Activated naive CD8-positive, alpha-beta T cell treated with anti-CD3 and anti-CD28 coated beads, Interleukin-2, amount 10 ng/mL, durations not matched to agents 7 days and 5 days (primary cell): ENCODE data around the gene MNAT1. TPM values are rescaled to one million over a fixed set of nuclear protein-coding genes. Genes with fewer than 3 reads are reported as not detected.
"Not testable (repeated sequence)": the region's sequence is repeated elsewhere in the genome, so short reads cannot be mapped to it uniquely, and the experiment has no call there.

Experiments used
- ATAC-seq: fragments of 150-1000 bp; cut with Tn5 transposase; one replicate; pipeline ENCODE4 v1.10.0; 2021; ENCODE audit warnings: low read depth, moderate library complexity
- POLR2A ChIA-PET: fragments of 350-600 bp; sonication (Branson Sonifier 250); formaldehyde crosslinking; loops from one replicate; lab custom pipeline; 2021; ENCODE audit warnings: antibody characterized with exemption; lab: Charles Lee
- DNase-seq: peaks from one replicate; pipeline ENCODE4 v3.0.0; 2021
- H3K27ac Mint-ChIP-seq: one replicate; pipeline ENCODE4 v1.8.0; 2022; ENCODE audit warnings: mild to moderate bottlenecking, mixed read lengths
- H3K27me3 Mint-ChIP-seq: one replicate; pipeline ENCODE4 v1.8.0; 2022; ENCODE audit warnings: mild to moderate bottlenecking, moderate library complexity, mixed read lengths
- H3K36me3 Mint-ChIP-seq: one replicate; pipeline ENCODE4 v1.8.0; 2021; ENCODE audit warnings: mild to moderate bottlenecking, mixed read lengths
- H3K4me1 Mint-ChIP-seq: one replicate; pipeline ENCODE4 v1.8.0; 2021; ENCODE audit warnings: mixed read lengths
- H3K4me3 Mint-ChIP-seq: one replicate; pipeline ENCODE4 v1.8.0; 2022; ENCODE audit warnings: mild to moderate bottlenecking, moderate library complexity, mixed read lengths
- H3K9me3 Mint-ChIP-seq: one replicate; pipeline ENCODE4 v1.8.0; 2021; ENCODE audit warnings: mixed read lengths
- total RNA-seq, 2 experiments: library from RNA; stranded (reverse); gene quantifications; one replicate each; pipeline ENCODE4 v1.2.3, GENCODE V29; 2021

Gene MNAT1
- total RNA-seq, 2 experiments from 2014 or later: 33.5 to 33.9 TPM

- POLR2A ChIA-PET: no interaction called here
- ATAC-seq (no peak), DNase-seq (no peak)
- Mint-ChIP-seq H3K36me3 (peaks cover 39% of the 10 kb centered on the region), H3K27ac (no peak overlapping the region), H3K4me3 (no peak overlapping the region), H3K4me1 (peaks cover 8% of the 10 kb centered on the region), H3K27me3 (no peaks in the 10 kb centered on the region), H3K9me3 (peaks cover 14% of the 10 kb centered on the region)
These were observed 111.0 kb downstream of the MNAT1 start for GRCh38 chr14:60845523-60845922.

GRCh38 chr14:60848066-60848465 is 113.5 kb downstream of the MNAT1 start:
- Mint-ChIP-seq H3K36me3 (peaks cover 53% of the 10 kb centered on the region), H3K27me3 (no peaks in the 10 kb centered on the region), H3K4me1 (peaks cover 5% of the 10 kb centered on the region), H3K9me3 (peaks cover 22% of the 10 kb centered on the region), H3K4me3 (no peak overlapping the region), H3K27ac (no peak overlapping the region)
- no peak for DNase-seq
- POLR2A ChIA-PET: no interaction called here
- ATAC-seq: no peak

GRCh38 chr14:60851692-60852091 is 117.1 kb downstream of the MNAT1 start:
- Mint-ChIP-seq H3K9me3 (peaks cover 21% of the 10 kb centered on the region), H3K36me3 (peaks cover 66% of the 10 kb centered on the region)
- DNase-seq, H3K4me3 Mint-ChIP-seq, H3K4me1 Mint-ChIP-seq, H3K27me3 Mint-ChIP-seq, ATAC-seq, POLR2A ChIA-PET, H3K27ac Mint-ChIP-seq: not testable (repeated sequence)

- Mint-ChIP-seq H3K4me1 (peaks cover 1% of the 10 kb centered on the region), H3K27me3 (no peaks in the 10 kb centered on the region), H3K4me3 (no peak overlapping the region), H3K36me3 (peaks cover 48% of the 10 kb centered on the region), H3K27ac (no peak overlapping the region), H3K9me3 (peaks cover 17% of the 10 kb centered on the region)
- POLR2A ChIA-PET: no interaction called here
- ATAC-seq: no peak
- DNase-seq: no peak
These were observed 121.5 kb downstream of the MNAT1 start for GRCh38 chr14:60856111-60856510.

- Mint-ChIP-seq H3K9me3 (peaks cover 9% of the 10 kb centered on the region), H3K27ac (no peak overlapping the region), H3K27me3 (no peaks in the 10 kb centered on the region), H3K4me3 (no peak overlapping the region), H3K4me1 (peaks cover 1% of the 10 kb centered on the region), H3K36me3 (peaks cover 23% of the 10 kb centered on the region)
- POLR2A ChIA-PET: no interaction called here
- no peak for ATAC-seq
- DNase-seq: no peak
These were observed 125.0 kb downstream of the MNAT1 start for GRCh38 chr14:60859525-60859924.

GRCh38 chr14:60861545-60862140 is 127.1 kb downstream of the MNAT1 start:
- DNase-seq (no peak), ATAC-seq (no peak)
- Mint-ChIP-seq H3K27me3 (no peaks in the 10 kb centered on the region), H3K4me3 (no peak overlapping the region), H3K4me1 (peaks cover 1% of the 10 kb centered on the region), H3K9me3 (peaks cover 9% of the 10 kb centered on the region), H3K36me3 (peaks cover 13% of the 10 kb centered on the region), H3K27ac (no peak overlapping the region)
- POLR2A ChIA-PET: no interaction called here

GRCh38 chr14:60862283-60862682 is 127.7 kb downstream of the MNAT1 start:
- DNase-seq (no peak), ATAC-seq (no peak)
- no peaks in the 10 kb centered on the region for H3K27me3 Mint-ChIP-seq
- no peak overlapping the region for H3K4me3 Mint-ChIP-seq
- H3K36me3 Mint-ChIP-seq: peaks cover 8% of the 10 kb centered on the region
- POLR2A ChIA-PET: no interaction called here
- H3K9me3 Mint-ChIP-seq: peaks cover 5% of the 10 kb centered on the region
- peaks cover 1% of the 10 kb centered on the region for H3K4me1 Mint-ChIP-seq
- H3K27ac Mint-ChIP-seq: no peak overlapping the region

GRCh38 chr14:60863249-60863648 is 128.7 kb downstream of the MNAT1 start:
- Mint-ChIP-seq H3K9me3 (no peaks in the 10 kb centered on the region), H3K36me3 (peaks cover 4% of the 10 kb centered on the region), H3K4me1 (peaks cover 2% of the 10 kb centered on the region), H3K27ac (no peak overlapping the region), H3K4me3 (no peak overlapping the region), H3K27me3 (no peaks in the 10 kb centered on the region)
- ATAC-seq (no peak), DNase-seq (no peak)
- POLR2A ChIA-PET: no interaction called here

- Mint-ChIP-seq H3K4me3 (no peak overlapping the region), H3K36me3 (peaks cover under 1% of the 10 kb centered on the region), H3K27ac (no peak overlapping the region), H3K27me3 (no peaks in the 10 kb centered on the region), H3K4me1 (peaks cover 2% of the 10 kb centered on the region), H3K9me3 (no peaks in the 10 kb centered on the region)
- POLR2A ChIA-PET: no interaction called here
- DNase-seq (no peak), ATAC-seq (no peak)
These were observed 131.0 kb downstream of the MNAT1 start for GRCh38 chr14:60865378-60866127.

- no peak overlapping the region for H3K4me3 Mint-ChIP-seq
- DNase-seq: no peak
- no peaks in the 10 kb centered on the region for H3K9me3 Mint-ChIP-seq
- H3K27me3 Mint-ChIP-seq: no peaks in the 10 kb centered on the region
- peaks cover 4% of the 10 kb centered on the region for H3K36me3 Mint-ChIP-seq
- POLR2A ChIA-PET: no interaction called here
- ATAC-seq: no peak
- H3K27ac Mint-ChIP-seq: no peak overlapping the region
- H3K4me1 Mint-ChIP-seq: peaks cover 2% of the 10 kb centered on the region
These were observed 133.1 kb downstream of the MNAT1 start for GRCh38 chr14:60867503-60868172.

- H3K36me3 Mint-ChIP-seq: peaks cover 25% of the 10 kb centered on the region
- H3K27me3 Mint-ChIP-seq: no peaks in the 10 kb centered on the region
- DNase-seq (no peak), ATAC-seq (no peak)
- no peaks in the 10 kb centered on the region for H3K4me1 Mint-ChIP-seq
- peaks cover 10% of the 10 kb centered on the region for H3K9me3 Mint-ChIP-seq
- no peak overlapping the region for H3K4me3 Mint-ChIP-seq
- POLR2A ChIA-PET: no interaction called here
- H3K27ac Mint-ChIP-seq: no peak overlapping the region
These were observed 143.6 kb downstream of the MNAT1 start for GRCh38 chr14:60878121-60878520.

- Mint-ChIP-seq H3K27ac (no peak overlapping the region), H3K9me3 (peaks cover 10% of the 10 kb centered on the region), H3K4me3 (no peak overlapping the region), H3K27me3 (no peaks in the 10 kb centered on the region), H3K36me3 (peaks cover 28% of the 10 kb centered on the region), H3K4me1 (no peaks in the 10 kb centered on the region)
- DNase-seq (no peak), ATAC-seq (no peak)
- POLR2A ChIA-PET: no interaction called here
These were observed 144.0 kb downstream of the MNAT1 start for GRCh38 chr14:60878536-60878935.

- no peak for DNase-seq
- no peaks in the 10 kb centered on the region for H3K4me1 Mint-ChIP-seq
- H3K4me3 Mint-ChIP-seq: no peak overlapping the region
- H3K36me3 Mint-ChIP-seq: peaks cover 41% of the 10 kb centered on the region
- no peak for ATAC-seq
- H3K9me3 Mint-ChIP-seq: peaks cover 24% of the 10 kb centered on the region
- no peak overlapping the region for H3K27ac Mint-ChIP-seq
- H3K27me3 Mint-ChIP-seq: no peaks in the 10 kb centered on the region
- POLR2A ChIA-PET: no interaction called here
These were observed 147.7 kb downstream of the MNAT1 start for GRCh38 chr14:60882219-60882618.

GRCh38 chr14:60884134-60884533 is 149.6 kb downstream of the MNAT1 start:
- no peak overlapping the region for H3K4me3 Mint-ChIP-seq
- no peaks in the 10 kb centered on the region for H3K27me3 Mint-ChIP-seq
- POLR2A ChIA-PET: no interaction called here
- no peaks in the 10 kb centered on the region for H3K4me1 Mint-ChIP-seq
- no peak for DNase-seq
- ATAC-seq: no peak
- no peak overlapping the region for H3K27ac Mint-ChIP-seq
- peaks cover 27% of the 10 kb centered on the region for H3K9me3 Mint-ChIP-seq
- H3K36me3 Mint-ChIP-seq: peaks cover 44% of the 10 kb centered on the region
